Raji (cell line): ENCODE data around the gene RASD2.

ENCODE experiments used
- POLR2A ChIP-seq: IDR thresholded peaks from 2 replicates; pipeline ENCODE4 v1.6.1; 2011; ENCODE audit warnings: low read depth, low read length, control low read depth; ENCODE audit not compliant: insufficient read depth

RASD2 gene

DNA sequence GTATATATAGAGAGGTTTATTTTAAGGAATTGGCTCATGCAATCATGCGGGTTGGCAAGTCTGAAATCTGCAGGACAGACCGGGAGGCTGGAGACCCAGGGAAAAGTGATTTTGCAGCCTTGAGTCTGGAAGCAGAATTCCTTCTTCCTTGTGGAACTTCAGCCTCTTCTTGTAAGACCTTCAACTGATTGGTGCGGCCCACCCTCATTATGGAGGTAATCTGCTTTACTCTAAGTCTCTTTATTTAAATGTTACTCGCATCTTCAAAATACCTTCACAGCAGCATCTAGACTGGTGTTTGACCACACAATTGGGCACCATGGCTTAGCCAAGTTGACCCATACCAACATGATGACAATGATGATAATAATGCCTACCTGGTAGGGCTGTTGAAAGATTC, 58.7 kb downstream of the RASD2 start:
- no peak for TF ChIP-seq POLR2A

DNA sequence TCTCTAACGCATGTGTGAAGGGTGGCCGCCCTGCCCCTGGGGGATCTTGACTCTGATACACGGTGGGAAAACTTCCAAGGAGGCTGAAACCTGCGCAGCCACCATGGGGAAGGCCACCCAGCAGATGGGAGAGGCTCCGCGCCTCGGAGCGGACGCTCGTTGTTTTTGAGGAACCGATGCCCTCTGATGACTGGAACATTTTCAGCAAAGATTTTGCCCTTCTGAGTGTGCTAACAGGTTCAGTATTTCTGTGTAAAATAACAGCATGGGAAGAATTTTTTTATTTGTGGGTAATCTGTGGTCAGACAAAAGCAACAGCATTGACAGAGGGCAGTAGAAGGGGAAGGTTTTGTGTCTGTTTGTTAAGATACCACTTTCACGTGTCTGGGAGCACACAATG, 59.8 kb downstream of the RASD2 start:
- TF ChIP-seq POLR2A = no peak

DNA sequence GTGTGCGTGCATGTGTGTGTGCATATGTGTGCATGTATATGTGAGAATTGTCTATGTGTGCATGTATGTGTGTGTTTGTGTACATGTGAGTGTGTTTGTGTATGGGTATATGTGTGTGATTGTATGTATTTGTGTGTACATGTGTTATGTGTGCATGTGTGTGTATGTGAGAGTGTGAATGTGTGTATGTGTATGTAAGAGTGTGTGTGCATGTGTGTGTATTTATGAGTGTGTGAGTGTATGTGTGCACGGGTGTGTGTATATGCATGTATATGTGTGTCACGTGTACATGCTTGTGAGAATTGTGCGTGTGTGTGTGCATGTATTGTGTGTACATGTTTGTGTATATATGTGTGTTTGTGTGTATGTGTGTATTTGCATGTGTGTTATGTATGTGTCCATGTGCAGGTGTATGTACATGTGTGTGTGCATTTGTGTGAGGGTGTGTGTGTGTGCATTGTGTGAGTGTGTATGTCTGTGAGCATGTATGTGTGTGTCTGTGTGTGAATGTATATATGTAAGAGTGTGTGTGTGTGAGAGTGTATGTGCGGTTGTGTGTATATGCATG, 60.5 kb downstream of the RASD2 start:
- no peak for TF ChIP-seq POLR2A

DNA sequence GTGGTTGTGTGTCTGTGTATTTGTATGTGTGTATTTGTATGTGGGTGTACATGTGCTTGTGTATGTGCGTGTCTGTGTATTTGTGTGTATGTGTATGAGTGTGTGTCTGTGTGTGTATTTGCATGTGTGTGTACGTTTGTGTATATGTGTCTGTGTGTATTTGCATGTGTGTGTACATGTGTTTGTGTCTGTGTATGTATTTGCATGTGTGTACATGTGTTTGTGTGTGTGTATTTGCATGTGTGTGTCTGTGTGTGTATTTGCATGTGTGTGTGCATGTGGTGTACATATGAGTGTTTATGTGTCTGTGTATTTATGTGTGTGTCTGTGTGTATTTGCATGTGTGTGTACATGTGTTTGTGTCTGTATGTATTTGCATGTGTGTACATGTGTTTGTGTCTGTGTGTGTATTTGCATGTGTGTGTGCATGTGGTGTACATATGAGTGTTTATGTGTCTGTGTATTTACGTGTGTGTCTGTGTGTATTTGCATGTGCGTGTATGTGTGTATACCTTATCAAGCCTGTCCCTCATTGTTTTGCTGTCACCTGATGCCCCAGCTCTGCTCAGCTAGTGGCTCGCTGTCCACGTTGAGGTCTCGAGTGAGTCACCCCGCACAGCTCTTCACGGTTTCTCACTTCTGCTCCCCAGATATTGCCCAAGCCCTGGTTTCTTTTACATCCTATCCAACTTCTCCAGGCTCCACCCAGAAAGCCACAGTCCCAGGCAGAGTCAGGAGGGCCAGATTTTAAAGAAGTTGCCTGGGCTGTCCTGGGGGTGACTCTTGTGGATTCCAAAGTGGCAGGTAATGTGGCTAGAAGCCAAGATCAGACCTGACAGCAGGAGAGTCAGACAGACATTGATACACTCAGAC, 61.3 kb downstream of the RASD2 start:
- TF ChIP-seq POLR2A = no peak
